ENCODE measurements around the gene KNDC1. TPM values are rescaled to one million over a fixed set of nuclear protein-coding genes. Genes with fewer than 3 reads are reported as not detected.
A peak's percentile ranks its signal among the peaks of the same experiment; 100 is the strongest.
"Not testable (repeated sequence)": the region's sequence is repeated elsewhere in the genome, so short reads cannot be mapped to it uniquely, and the experiment has no call there.

KNDC1 gene, protein sequence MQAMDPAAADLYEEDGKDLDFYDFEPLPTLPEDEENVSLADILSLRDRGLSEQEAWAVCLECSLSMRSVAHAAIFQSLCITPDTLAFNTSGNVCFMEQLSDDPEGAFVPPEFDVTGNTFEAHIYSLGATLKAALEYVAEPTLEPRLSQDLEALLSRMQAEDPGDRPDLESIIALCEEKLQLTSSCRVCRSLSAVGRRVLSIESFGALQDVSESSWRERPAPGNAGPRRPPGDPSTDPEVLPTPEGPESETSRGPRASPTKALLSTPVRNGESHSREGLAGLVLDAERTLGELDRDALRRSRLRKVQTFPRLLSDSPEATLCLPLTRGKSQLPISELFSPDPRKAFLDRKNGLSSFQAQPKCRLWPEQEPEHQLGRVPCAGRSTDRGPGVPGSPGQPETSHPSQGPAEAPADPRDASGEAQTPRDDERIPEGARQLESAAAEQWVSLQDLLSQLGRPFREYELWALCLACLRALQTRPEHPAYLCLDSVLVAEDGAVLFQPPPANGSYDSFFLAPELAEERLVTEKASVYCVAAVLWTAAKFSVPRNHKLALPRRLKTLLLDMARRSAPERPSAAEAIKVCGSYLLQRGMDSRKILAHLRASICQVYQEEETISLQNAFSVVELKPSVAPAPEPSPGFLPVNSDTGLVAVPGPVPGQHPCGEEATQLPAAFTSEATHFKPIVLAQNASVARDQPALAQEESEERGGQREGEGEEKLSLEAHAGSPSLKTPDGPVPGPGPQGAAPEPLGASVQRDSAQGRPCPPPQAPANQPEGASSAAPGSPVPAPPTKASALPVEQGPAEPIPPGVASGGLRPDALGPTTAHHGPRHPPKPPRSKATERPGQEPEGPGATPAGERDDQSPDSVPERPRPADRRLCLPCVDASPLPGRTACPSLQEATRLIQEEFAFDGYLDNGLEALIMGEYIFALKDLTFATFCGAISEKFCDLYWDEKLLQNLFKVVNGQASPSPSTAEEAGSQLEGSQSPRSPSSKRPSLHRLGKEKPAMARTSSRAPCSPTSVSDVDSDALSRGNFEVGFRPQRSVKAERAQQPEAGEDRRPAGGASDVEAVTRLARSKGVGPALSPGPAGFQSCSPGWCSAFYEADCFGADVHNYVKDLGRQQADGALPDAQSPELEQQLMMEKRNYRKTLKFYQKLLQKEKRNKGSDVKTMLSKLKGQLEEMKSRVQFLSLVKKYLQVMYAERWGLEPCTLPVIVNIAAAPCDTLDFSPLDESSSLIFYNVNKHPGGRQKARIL (N-terminal part only)
- total RNA-seq, result 0.24 to 0.72 TPM (median 0.55 TPM) in 3 replicates
- long read RNA-seq, result 0 reads

DNA sequence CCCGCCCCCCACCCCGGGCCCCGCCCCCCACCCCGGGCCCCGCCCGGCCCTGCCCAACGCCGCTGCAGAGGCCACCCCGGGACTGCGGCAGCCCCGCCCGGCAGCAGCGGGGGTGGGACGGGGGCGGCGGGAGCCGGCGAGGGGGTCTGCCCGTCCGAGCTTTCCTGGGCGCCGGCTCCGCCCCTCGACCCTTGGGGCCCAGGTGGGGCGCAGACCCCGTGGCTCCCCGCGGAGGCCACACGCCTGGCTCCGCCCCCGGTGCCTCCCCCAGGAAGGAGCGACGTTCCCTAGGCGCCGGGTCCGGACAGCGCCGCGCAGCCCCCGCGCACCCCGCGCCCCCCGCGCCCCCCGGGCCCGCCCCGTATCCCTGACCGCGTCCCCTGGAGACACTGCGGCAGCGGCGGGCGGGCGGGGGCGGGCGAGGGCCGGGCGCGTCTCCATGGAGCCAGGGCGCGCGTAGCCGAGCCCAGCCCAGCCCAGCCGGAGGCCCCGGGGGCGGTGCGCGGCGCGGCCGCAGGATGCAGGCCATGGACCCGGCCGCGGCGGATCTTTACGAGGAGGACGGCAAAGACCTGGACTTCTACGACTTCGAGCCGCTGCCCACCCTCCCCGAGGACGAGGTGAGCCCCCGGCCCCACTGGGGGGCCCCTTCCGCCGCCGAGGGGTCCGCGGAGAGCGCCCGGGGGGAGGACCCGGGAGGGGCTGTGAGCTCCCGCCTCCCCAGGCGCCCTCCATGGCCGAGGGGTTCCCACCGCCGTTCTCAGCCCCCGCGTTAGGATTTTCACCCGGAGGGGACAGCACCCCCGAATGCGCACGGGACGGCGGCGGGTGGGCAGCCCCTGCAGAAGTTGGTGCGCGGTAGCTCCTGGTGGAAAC, at the start of gene KNDC1:
Gene KNDC1 (plus strand): TSS at position 270 of the 876 bp plus-strand sequence. CDS start 249 bp downstream, at position 519.
- Mint-ChIP-seq H3K4me1 (ENCODE audit: low read depth) (no peaks in the 10 kb centered on the region), H3K36me3 (ENCODE audit: low read depth) (no peaks in the 10 kb centered on the region), H3K27me3 (ENCODE audit: low read depth) (peaks cover 24% of the 10 kb centered on the region), H3K4me3 (ENCODE audit: unreplicated experiment) (peak within 1 kb of the TSS; percentile 41), H3K27ac (ENCODE audit: unreplicated experiment) (no peak within 1 kb of the TSS), H3K9me3 (ENCODE audit: low read depth) (no peaks in the 10 kb centered on the region)
- TF ChIP-seq, protein P1, sequence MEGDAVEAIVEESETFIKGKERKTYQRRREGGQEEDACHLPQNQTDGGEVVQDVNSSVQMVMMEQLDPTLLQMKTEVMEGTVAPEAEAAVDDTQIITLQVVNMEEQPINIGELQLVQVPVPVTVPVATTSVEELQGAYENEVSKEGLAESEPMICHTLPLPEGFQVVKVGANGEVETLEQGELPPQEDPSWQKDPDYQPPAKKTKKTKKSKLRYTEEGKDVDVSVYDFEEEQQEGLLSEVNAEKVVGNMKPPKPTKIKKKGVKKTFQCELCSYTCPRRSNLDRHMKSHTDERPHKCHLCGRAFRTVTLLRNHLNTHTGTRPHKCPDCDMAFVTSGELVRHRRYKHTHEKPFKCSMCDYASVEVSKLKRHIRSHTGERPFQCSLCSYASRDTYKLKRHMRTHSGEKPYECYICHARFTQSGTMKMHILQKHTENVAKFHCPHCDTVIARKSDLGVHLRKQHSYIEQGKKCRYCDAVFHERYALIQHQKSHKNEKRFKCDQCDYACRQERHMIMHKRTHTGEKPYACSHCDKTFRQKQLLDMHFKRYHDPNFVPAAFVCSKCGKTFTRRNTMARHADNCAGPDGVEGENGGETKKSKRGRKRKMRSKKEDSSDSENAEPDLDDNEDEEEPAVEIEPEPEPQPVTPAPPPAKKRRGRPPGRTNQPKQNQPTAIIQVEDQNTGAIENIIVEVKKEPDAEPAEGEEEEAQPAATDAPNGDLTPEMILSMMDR (IDR thresholded peaks at IDR 0.05), result no peak
- peak; percentile 84 for DNase-seq (ENCODE audit: low spot score)

DNA sequence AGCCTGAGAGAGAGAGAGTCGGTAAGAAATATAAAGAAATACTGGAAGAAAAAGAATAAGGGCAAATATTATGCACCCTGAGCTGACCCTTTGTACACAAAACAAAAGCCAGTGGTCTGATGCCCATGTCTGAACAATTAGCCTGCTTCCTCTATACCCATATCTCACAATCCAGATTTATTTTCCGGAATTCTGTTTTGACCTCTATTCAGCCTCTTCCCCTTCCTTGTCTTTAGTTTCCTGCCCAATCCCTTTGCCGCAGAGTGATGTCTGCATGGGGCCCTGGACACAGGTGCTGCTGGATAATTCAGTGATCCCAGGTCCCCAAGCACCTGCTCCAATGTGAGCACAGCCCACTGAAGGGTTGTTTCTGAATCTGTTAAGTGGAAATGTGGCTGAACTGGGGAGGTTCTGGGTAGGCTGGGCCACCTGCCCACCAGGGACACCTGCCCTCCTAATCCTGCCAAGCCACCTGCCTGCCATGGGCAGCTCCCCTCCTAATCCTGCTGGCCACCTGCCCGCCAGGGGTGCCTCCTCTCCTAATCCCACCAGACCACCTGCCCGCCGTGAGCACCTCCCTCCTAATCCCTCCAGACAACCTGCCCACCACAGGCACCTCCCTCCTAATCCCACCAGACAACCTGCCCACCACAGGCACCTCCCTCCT, 49.3 kb upstream of the KNDC1 start:
- H3K36me3 Mint-ChIP-seq (ENCODE audit: low read depth), result peaks cover 6% of the 10 kb centered on the region
- TF ChIP-seq, protein P1 (IDR thresholded peaks at IDR 0.05), result no peak
- DNase-seq (ENCODE audit: low spot score), result no peak
- H3K4me1 Mint-ChIP-seq (ENCODE audit: low read depth), result no peaks in the 10 kb centered on the region
- H3K27me3 Mint-ChIP-seq (ENCODE audit: low read depth), result no peaks in the 10 kb centered on the region
- no peak overlapping the region for H3K4me3 Mint-ChIP-seq (ENCODE audit: unreplicated experiment)
- H3K9me3 Mint-ChIP-seq (ENCODE audit: low read depth), result peaks cover 25% of the 10 kb centered on the region
- no peak overlapping the region for H3K27ac Mint-ChIP-seq (ENCODE audit: unreplicated experiment)

DNA sequence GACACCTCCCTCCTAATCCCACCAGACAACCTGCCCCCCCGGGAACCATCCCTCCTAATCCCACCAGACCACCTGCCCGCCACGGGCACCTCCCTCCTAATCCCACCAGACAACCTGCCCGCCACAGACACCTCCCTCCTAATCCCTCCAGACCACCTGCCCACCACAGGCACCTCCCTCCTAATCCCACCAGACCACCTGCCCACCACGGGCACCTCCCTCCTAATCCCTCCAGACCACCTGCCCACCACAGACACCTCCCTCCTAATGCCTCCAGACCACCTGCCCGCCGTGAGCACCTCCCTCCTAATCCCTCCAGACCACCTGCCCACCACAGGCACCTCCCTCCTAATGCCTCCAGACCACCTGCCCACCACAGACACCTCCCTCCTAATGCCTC, 48.4 kb upstream of the KNDC1 start:
- H3K36me3 Mint-ChIP-seq (ENCODE audit: low read depth); DNase-seq (ENCODE audit: low spot score); H3K4me1 Mint-ChIP-seq (ENCODE audit: low read depth); H3K27ac Mint-ChIP-seq (ENCODE audit: unreplicated experiment); H3K4me3 Mint-ChIP-seq (ENCODE audit: unreplicated experiment); H3K27me3 Mint-ChIP-seq (ENCODE audit: low read depth): not testable (repeated sequence)
- peaks cover 25% of the 10 kb centered on the region for H3K9me3 Mint-ChIP-seq (ENCODE audit: low read depth)

DNA sequence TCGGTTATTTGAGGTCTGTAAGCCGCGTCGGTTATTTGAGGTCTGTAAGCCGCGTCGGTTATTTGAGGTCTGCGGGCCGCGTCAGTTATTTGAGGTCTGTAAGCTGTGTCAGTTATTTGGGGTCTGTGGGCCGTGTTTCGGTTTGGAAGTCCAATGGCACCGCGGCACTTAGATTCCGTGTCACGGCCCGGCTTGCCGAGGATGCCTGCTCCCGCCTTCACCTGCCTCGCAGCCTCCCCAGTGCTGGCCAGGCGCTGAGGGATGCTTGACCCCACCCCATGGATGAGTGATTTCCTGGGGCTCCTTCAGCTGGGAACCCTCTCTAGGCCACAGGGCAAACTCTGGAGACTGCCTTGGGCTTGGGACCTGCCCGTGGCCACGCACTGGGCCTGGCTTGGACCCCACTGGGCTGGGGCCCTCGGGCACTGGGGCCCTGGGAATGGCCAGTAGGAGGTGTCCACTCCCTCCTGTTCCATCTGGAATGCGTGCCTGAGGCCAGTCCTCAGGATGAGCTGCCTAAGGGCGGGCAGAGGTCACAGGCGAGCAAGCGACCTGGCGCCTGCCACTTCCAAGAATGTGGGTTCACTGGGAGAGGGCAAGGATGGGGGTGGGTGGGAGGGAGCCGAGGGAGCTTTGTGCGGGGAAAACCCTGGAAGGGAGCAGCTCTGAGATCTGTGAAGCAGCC, 46.7 kb upstream of the KNDC1 start:
- TF ChIP-seq, protein P1 (IDR thresholded peaks at IDR 0.05), result no peak
- H3K27ac Mint-ChIP-seq (ENCODE audit: unreplicated experiment), result no peak overlapping the region

More for the DNA sequence above, 46.7 kb upstream of the KNDC1 start:
- Mint-ChIP-seq H3K27me3 (ENCODE audit: low read depth) (peaks cover 3% of the 10 kb centered on the region), H3K9me3 (ENCODE audit: low read depth) (peaks cover 9% of the 10 kb centered on the region), H3K4me3 (ENCODE audit: unreplicated experiment) (no peak overlapping the region), H3K36me3 (ENCODE audit: low read depth) (peaks cover 3% of the 10 kb centered on the region), H3K4me1 (ENCODE audit: low read depth) (no peaks in the 10 kb centered on the region)
- no peak for DNase-seq (ENCODE audit: low spot score)

Measured in chondrocyte (in vitro differentiated cells).